ENCODE results near the gene SMYD3.
"Not testable (repeated sequence)": the region's sequence is repeated elsewhere in the genome, so short reads cannot be mapped to it uniquely, and the experiment has no call there.

- not testable (repeated sequence) for TF ChIP-seq CTCF, POLR2A (IDR thresholded peaks at IDR 0.05)
Observed at GRCh38 chr1:245774931-245775330, 732.1 kb downstream of the SMYD3 start.
